ENCODE measurements around the gene TNFRSF4. TPM values are rescaled to one million over a fixed set of nuclear protein-coding genes. Genes with fewer than 3 reads are reported as not detected.

TNFRSF4 gene
- total and polyA plus RNA-seq, 2 donors (not counting 1 experiment from before 2014, with no cell fraction given) = 0.05 to 0.17 TPM

DNA sequence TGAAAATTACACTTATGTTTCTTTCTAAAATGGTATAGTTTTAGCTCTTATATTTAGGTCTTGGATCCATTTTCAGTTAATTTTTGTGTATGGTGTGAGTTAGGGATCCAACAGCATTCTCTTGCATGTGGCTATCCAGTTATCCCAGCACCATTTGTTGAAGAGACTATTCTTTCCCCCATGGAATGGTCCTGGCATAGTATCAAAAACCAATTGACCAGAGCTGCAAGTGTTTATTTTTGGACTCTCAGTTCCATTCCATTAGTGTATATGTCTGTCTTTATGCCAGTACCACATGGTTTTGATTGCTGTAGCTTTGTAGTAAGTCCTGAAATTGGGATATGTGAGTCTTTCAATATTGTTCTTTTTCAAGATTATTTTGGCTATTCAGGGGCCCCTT, 26.0 kb downstream of the TNFRSF4 start:
- Histone ChIP-seq H3K36me3 (ENCODE audit: control insufficient read depth, insufficient read depth, low read length) (no peaks in the 10 kb centered on the region), H2AFZ (ENCODE audit: low read length) (no peak overlapping the region), H3K4me2 (ENCODE audit: extremely low read depth, insufficient read depth, low read length) (no peak overlapping the region), H4K20me1 (ENCODE audit: control insufficient read depth, extremely low read depth, insufficient read depth, low read length) (no peaks in the 10 kb centered on the region), H3K4me3 (replicated peaks in 1 of 4; ENCODE audit: control extremely low read depth in 1 of 4, insufficient read depth in 1 of 4, low read depth in 3 of 4, low read length in 4 of 4) (no peak overlapping the region), H3K9ac (ENCODE audit: insufficient read depth, low read length) (no peak overlapping the region), H3K27me3 (ENCODE audit: control insufficient read depth, insufficient read depth, low read length) (no peaks in the 10 kb centered on the region), H3K4me1 (ENCODE audit: control insufficient read depth, extremely low read depth, insufficient read depth, low read length) (no peaks in the 10 kb centered on the region), H3K9me3 (ENCODE audit: control insufficient read depth, insufficient read depth, low read depth, low read length) (no peaks in the 10 kb centered on the region), H3K27ac (ENCODE audit: insufficient read depth, low read length) (no peak overlapping the region), H3K79me2 (ENCODE audit: control insufficient read depth, insufficient read depth, low read length) (no peaks in the 10 kb centered on the region)
- TF ChIP-seq EZH2 (IDR thresholded peaks at IDR 0.05; ENCODE audit: low read length, missing control alignments) = no peak
- peak; percentile 46 to 71 for DNase-seq (ENCODE audit: low read depth in 2 of 2)

DNA sequence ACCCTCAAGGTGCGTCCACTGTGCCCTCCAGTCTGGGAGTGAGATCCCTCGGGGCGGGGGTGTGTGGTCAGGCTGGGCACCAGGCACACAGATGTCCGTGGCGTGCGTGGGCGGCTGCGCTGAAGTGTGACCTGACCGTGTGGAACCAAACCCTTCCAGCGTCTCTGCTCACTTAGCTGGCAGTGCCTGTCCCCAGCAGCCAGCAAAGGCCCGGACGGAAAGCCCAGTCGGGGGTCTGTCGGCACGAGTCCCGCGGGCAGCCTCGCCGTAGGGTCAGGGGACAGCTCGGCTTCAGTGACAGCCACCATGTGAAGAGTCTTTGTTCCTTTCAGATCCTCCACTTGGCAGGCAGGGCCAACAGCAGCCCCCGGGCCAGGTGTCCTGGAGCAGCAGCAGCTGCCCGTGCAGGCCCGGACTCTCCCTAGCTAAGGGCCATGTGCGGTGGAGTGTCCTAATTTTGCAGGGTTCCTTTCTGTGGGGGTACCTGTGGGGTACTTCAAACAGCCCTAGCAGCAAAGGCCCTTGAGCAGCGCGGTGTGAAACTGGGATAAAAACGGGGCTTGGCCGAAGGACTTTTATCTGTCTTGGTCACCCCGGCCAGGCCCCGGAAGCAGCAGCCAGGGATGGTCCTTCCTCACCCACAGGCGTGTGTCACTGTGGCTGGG, 28.7 kb downstream of the TNFRSF4 start:
- Histone ChIP-seq H3K36me3 (ENCODE audit: control insufficient read depth, insufficient read depth, low read length) (no peaks in the 10 kb centered on the region), H3K4me3 (replicated peaks in 1 of 4; ENCODE audit: control extremely low read depth in 1 of 4, insufficient read depth in 1 of 4, low read depth in 3 of 4, low read length in 4 of 4) (no peak overlapping the region), H3K9me3 (ENCODE audit: control insufficient read depth, insufficient read depth, low read depth, low read length) (no peaks in the 10 kb centered on the region), H2AFZ (ENCODE audit: low read length) (no peak overlapping the region), H3K9ac (ENCODE audit: insufficient read depth, low read length) (no peak overlapping the region), H3K79me2 (ENCODE audit: control insufficient read depth, insufficient read depth, low read length) (no peaks in the 10 kb centered on the region), H3K27ac (ENCODE audit: insufficient read depth, low read length) (no peak overlapping the region), H3K4me1 (ENCODE audit: control insufficient read depth, extremely low read depth, insufficient read depth, low read length) (no peaks in the 10 kb centered on the region), H3K27me3 (ENCODE audit: control insufficient read depth, insufficient read depth, low read length) (no peaks in the 10 kb centered on the region), H4K20me1 (ENCODE audit: control insufficient read depth, extremely low read depth, insufficient read depth, low read length) (no peaks in the 10 kb centered on the region), H3K4me2 (ENCODE audit: extremely low read depth, insufficient read depth, low read length) (no peak overlapping the region)
- TF ChIP-seq EZH2 (IDR thresholded peaks at IDR 0.05; ENCODE audit: low read length, missing control alignments) (no peak), CTCF (conservative IDR thresholded peaks at IDR 0.05 in 1 of 2, IDR thresholded peaks at IDR 0.05 in 1 of 2; ENCODE audit: low read depth in 1 of 2, low read length in 2 of 2) (no peak)
- DNase-seq (ENCODE audit: low read depth in 2 of 2) = no peak

DNA sequence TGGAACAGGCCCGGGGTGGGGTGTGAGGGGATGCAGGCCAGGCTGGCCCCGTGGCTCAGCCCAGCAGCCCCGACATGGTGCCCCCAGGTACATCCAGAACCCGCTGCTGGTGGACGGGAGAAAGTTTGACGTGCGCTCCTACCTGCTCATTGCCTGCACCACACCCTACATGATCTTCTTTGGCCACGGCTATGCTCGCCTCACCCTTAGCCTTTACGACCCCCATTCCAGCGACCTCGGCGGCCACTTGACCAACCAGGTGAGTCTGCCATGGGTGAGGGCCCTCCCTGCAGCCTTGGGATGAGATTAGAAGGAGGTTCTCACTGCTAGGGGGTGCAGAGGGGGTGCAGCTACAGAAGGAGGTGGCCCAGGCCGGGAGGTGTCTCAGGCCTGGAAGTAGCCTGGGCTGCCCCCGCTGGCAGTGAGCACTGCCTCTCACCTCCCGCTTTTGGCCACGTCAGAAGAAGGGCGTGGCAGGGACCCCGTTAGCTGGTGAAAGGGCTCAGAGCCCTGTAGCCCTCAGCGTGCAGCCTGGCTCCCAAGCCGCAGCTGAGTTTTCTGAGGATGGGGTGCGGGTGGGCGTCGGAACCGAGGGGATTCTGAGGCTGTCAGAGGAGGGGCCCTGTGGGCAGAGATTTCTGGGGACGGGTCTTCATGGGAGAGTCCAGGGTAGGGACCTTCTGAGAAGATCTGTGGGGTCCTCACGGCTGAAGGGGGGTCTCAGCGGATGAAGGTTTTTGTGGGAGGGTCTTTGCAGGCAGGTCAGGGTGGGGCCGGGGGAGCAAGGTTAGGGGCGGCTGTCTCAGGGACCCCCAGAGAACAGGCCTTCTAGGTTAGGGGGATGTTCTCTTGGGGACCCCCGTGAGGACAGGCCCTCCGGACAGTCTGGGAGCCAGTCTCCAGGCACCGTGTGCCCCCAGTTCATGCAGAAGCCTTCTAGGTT, 29.8 kb downstream of the TNFRSF4 start:
- TF ChIP-seq EZH2 (IDR thresholded peaks at IDR 0.05; ENCODE audit: low read length, missing control alignments) (no peak), CTCF (conservative IDR thresholded peaks at IDR 0.05 in 1 of 2, IDR thresholded peaks at IDR 0.05 in 1 of 2; ENCODE audit: low read depth in 1 of 2, low read length in 2 of 2) (no peak)
- no peak for DNase-seq (ENCODE audit: low read depth in 2 of 2)
- H3K4me1 ChIP-seq (ENCODE audit: control insufficient read depth, extremely low read depth, insufficient read depth, low read length) = no peaks in the 10 kb centered on the region
- H2AFZ ChIP-seq (ENCODE audit: low read length) = no peak overlapping the region
- peaks cover 3% of the 10 kb centered on the region for H3K27me3 ChIP-seq (ENCODE audit: control insufficient read depth, insufficient read depth, low read length)
- no peak overlapping the region for H3K4me2 ChIP-seq (ENCODE audit: extremely low read depth, insufficient read depth, low read length)
- no peak overlapping the region for H3K27ac ChIP-seq (ENCODE audit: insufficient read depth, low read length)
- no peak overlapping the region for H3K4me3 ChIP-seq (replicated peaks in 1 of 4; ENCODE audit: control extremely low read depth in 1 of 4, insufficient read depth in 1 of 4, low read depth in 3 of 4, low read length in 4 of 4)
- H4K20me1 ChIP-seq (ENCODE audit: control insufficient read depth, extremely low read depth, insufficient read depth, low read length) = no peaks in the 10 kb centered on the region
- no peaks in the 10 kb centered on the region for H3K36me3 ChIP-seq (ENCODE audit: control insufficient read depth, insufficient read depth, low read length)
- no peaks in the 10 kb centered on the region for H3K9me3 ChIP-seq (ENCODE audit: control insufficient read depth, insufficient read depth, low read depth, low read length)
- H3K9ac ChIP-seq (ENCODE audit: insufficient read depth, low read length) = no peak overlapping the region
- no peaks in the 10 kb centered on the region for H3K79me2 ChIP-seq (ENCODE audit: control insufficient read depth, insufficient read depth, low read length)

Measured in fibroblast of lung (primary cell).